Fibroblast of peridontal ligament (primary cell): ENCODE data around the gene UNC5CL.

Experiments
- DNase-seq: peaks from one replicate; pipeline ENCODE4 v3.0.0-alpha.2; 2010; ENCODE audit errors: extremely low read depth

UNC5CL gene

DNA sequence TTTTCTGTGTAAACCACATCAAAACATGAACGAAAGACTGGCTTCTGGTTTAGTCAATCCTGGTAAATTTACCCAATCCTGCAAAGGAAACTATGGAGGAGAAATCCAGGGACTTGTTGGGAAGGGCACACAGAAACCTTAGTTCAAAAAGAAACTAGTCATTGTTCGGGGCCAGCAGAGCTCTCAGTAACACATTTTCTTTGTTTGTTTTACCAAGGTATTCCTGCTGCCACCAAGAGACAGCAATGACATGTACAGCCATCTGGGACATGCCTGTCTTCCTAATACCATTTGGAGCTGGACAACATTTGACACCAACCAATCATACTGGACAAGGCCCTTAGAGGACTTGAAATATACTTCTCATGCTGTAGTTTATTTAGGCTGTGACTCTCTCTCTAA is 24.9 kb upstream of the UNC5CL start:
- no peak for DNase-seq

DNA sequence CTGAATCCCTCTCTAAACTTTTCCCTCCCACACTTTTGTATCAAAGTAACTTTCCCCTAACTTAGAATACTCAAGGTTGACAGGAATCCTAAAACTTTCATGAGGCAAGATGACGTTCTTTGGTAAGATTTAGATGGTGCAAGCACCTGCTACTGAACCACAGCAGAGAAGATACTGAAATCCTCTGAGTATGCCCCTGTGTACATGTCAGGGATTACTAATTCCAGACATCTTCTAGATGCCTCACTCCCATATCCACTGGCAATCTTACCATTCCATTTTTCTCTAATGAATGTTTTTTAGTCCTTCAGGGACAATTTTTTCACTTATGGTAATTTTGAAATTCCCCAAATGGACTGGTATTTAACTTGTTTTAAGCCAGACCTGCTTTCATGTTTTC is 23.0 kb upstream of the UNC5CL start:
- no peak for DNase-seq

DNA sequence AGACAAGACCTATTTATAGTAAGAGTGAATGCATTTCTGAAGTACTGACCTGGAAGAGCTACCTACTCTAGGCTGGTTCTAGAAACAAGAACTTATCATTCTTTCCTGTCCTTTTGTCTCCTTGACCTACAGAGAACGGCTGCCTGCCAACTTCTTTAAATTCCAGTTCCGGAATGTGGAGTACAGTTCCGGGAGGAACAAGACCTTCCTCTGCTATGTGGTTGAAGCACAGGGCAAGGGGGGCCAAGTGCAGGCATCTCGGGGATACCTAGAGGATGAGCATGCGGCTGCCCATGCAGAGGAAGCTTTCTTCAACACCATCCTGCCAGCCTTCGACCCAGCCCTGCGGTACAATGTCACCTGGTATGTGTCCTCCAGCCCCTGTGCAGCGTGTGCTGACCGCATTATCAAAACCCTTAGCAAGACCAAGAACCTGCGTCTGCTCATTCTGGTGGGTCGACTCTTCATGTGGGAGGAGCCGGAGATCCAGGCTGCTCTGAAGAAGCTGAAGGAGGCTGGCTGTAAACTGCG is 22.2 kb upstream of the UNC5CL start:
- no peak for DNase-seq

DNA sequence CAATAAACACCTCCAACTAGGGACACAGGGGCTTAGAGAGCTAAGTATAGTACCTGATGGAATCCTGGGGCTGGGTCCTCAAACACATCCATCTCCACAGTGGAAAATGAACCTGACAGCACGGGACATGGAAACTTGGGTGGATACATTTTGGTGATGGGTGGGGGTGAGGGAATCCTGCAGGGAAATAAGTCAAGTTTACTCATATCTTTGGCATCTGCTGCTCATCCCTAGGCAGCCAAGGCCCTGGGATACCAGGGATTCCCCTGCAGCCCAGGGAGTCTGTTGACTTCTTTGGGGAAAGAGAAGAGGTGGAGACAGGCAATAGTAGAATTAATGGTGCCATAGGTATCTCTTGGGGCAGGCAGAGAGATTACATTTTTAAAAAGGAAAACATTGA is 20.5 kb upstream of the UNC5CL start:
- peak; percentile 18 for DNase-seq

DNA sequence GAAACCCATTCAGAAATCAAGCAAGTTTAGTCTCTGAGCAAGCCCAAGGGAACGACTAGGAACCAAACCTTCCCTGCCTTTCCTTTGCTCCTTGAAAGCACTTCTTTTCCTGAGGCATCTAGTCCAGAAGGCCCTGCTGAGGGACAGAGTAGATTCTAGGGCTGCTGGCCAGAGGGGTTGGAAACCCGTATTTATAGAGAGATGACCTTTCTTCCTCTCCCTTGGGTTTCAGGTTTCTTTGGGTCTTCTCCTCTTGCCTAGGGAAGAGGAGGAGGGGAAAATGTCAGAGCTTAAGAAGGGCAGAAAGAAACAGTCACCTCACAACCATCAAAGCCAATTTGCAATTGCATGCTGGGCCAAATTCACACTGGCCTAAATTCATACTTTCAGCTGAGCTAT is 19.8 kb upstream of the UNC5CL start:
- no peak for DNase-seq

DNA sequence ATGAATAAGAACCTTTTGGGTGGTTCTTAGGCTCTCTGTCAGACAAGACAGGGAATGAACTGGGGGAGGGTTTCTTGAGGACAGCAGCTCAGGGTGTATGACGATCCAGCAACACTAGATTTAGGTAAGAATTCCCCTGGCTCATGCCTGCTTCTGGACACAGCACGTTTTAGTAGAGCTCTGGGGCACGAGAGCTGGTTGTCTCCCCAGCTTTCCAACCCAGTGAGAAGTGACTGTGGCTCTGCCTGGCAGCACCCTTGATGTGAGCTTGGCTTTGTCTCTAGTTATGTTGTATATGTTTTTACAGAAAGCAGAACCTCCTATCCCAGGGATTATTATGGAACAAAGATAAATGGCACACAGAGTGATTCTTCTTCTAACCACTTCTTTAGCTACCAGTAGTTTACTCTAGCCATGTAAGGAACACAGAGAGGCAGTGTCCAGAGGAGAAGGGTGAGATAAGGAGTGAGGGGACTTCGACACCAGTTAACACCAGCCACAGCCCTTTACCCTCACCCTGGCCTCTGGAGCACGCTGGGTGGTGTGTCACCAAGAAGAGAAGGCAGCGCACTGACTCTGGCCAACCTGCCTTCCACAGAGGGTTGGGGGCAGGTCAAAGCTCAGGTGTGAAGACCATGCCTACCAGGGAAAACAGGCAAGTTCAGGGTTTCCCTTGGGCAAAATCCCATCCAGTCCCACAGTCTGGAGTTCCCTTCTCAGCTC is 17.9 kb upstream of the UNC5CL start:
- no peak for DNase-seq

DNA sequence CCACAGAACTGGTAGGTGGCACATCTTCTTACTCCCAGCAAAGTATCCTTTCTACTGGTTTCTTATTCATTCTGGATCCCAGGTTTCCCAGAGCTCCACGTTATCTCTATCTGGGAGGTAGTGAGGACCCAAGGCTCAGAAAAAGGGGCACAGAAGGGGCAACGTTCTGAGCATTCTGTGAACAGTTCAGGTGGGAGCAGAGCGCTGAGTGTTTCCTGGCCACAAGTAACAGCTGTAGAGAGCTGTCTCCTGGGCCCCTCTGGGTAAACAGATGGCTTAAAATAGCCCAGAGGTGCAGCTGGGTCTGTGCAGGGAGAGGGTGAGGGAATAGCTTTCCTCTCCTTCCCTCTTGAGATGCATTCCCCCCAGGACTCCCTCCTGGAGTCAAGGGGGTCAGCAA is 16.1 kb upstream of the UNC5CL start:
- DNase-seq, result no peak

DNA sequence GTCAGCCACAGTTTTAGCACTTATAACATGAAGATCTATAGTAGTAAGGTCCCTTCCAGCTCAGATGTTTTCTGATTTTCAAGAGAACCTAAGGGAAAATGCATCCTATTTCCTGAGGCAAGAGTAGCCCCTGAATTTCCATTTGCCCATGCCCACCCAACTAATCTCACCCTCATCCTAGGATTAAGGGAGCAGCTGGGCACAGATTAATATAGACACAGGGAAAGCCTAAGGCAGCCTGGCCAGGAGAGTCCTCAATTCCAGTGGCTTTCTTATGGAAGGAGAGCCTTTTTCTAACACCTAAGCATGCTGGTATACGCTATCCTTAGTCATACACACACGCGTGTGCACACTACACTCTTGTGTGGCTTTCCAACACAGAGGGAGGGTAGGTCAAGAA is 15.5 kb upstream of the UNC5CL start:
- no peak for DNase-seq

DNA sequence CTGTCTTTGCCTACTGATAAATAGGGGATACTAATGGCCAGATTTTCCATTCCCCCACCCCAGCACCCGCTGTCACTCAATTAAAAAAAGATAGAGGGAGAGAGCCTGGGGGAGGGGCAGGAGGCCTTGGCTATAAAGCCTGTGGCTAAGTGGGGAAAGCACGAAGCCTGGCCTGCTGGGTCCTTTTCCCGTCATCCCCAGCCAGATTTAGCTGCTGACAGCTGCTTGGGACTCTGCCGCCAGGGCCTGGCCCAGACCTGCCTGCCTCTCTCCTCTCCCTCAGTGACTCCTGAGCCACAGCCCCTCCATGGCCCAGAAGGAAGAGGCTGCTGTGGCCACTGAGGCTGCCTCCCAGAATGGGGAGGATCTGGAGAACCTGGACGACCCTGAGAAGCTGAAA is 14.0 kb upstream of the UNC5CL start, which contains the start of gene APOBEC2:
Gene APOBEC2, plus strand, starts transcription at position 162 of the 400 bp plus-strand sequence. Its CDS starts 146 bp downstream, at position 308.
- DNase-seq, result no peak

DNA sequence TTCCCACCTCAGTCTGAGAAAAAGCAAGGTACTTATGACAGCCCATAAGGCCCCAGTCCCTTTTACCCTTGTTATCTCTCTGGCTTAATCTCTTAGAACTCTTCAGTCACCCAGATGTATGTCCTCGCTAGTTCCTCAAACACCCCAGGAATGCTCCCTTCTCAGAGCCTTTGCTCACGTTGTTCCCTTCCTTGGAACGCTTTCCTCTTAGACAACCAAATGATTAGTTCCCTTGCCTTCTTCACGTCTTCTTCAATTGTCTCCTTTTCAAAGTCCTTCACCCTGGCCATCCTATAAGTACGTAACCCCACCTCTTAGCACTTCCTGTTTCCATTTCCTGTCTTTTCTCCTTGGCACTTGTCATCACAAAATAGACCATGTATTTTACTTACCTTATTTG is 12.9 kb upstream of the UNC5CL start:
- no peak for DNase-seq

DNA sequence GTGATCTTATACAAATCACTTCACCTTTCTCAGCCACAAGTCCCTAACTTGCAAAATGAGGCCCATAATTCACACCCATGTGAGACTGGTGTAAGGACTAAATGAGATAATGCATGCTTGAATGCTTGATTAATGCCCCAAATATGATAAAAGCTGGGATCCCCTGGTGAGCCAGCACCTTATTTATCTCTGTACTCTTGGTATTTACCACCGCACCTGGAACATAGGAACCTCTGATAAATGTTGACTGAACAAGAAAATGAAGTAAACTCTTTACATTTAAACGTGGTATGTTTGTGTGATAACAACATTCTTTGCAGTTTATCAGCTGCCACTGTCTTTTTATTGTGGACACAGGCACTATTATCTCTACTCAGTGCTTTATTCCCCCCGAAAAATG is 11.5 kb upstream of the UNC5CL start:
- DNase-seq, result no peak

DNA sequence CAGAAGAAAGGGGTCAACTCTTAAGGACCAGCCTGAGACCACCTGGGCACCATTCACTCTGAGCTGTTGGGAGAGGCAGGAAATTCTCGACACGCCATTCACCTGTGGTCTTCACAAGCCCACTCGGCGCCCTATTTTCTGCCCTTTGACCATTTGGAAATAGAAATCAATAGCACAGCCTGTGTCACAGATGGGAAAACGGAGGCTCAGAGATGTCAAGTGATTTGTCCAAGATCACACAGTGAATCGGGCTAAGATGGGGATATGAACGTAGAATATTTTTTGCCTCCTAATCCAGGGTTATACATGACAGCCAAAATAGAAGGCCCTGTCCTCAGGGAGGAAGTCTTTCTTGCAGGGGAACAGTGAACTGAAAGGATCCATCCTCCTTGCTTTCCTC is 10.9 kb upstream of the UNC5CL start:
- no peak for DNase-seq

DNA sequence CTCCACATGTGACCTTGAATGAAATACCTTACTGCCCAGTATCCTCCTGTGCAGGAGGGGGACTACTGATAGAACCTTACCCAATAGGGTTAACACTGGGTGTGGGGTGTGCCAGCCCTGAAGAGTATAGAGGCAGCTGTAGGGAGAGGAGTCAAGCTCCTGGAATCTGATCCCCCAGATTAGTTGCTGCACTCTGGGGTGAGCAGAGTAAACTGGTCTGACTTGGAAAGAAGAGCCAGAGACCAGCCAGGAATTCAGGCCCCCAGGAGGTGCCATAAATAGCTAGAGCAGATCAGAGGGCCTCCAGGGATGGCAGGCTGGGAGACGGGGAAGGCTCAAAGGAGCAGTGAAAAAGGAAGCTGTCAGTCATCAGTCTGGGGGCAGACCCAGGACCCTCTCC is 10.5 kb upstream of the UNC5CL start:
- DNase-seq, result no peak

DNA sequence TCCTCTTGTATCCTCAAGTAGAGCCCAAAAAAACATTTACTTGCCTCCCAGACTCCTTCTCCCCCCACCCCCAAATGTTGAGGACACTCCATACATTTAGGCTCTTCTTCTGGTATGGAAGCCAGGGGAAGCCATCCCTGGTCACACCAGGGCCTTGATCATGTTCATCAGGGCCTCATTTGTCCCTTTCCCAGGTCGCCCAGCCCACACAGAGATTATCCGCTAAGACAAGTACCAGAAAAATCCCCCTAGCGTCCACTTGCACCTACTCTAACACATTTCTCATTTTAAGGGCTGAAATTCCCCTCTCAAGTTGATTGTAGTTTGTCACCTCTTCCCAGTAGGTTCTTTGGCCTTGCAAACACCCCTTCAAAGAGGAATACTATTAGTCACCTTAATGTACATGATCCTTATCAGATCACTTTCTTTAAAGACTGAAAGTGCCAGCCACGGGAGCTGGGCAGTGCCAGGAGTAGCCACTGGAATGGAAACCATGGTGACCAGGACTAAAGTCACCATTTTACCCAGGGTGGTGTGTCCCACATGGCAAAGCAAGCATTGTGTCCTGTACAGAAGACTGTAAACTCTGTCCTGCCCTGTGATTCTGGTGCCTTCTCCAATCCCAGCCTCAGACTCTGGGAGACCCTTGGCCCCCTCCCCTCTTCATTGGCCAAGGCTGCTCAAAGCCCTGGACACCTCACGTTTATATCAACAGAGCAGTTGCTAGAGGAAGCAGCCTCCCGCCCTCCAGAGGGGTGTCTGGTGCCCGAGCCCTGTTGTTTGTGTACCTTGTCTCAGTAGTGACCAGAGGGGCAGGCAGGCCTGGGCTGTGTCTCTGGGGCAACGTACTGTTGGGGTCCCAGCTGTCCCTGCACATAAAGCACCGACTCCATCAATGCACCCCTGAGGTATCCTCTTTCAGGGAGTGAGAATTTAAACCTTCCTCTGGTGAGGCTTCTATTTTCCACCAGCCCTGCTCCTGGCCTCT is 9.0 kb upstream of the UNC5CL start:
- no peak for DNase-seq

DNA sequence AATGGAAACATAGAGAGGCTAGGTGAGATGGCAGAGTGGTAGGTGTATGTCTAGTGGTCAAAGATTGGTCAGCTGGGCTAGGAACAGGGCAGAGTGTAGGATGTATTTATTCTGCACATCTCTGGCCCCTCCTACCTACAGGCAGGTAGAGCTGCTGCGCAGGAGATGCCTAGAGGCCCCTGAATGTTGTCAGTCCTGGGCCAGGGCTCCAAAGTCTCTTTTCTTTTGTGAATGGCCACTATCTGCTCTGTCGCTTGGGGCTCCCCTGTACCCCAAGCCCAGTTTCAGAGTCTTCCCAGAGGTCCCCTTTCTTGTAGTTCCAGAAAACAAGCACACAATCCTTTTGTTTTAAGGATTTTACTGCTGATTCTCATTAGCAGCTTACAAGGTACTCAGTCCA is 8.3 kb upstream of the UNC5CL start:
- no peak for DNase-seq

DNA sequence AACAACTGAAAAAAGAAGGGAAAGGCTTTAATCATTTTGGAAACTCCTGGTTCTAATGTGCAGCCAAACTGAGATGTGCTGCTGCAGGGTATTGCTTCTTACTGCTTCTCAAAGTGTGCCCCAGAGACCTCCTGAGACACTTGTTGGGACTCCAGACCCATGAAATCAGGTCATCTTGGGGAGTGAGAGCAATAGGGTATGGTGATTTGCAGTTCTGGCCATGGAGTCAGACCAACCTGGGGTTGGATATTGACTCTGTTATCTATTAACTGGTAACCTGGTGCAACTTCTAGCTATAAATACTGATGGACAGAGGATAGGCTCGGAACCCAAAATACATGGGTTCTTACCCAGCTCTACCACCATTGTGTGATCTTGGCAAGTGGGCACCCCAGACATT is 7.1 kb upstream of the UNC5CL start:
- no peak for DNase-seq

DNA sequence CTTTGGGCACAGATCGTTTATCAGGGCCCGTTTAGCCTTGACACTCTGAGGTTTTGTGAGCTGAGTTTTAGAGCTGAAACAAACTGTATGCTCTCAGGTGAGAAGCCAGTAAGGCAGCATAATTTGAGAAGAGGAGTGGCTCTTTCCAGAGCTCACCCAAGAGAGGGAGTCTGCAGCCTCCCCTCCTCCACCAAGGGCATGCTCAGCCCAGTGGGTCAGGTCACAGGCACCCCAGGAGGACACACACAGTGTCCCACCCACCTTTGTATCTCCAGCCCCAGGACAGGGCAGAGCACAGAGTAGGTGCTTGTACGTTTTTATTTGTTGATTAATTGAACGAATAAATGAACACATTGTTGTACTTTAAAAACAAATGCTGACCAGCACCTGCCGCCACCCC is 6.6 kb upstream of the UNC5CL start:
- DNase-seq, result no peak

DNA sequence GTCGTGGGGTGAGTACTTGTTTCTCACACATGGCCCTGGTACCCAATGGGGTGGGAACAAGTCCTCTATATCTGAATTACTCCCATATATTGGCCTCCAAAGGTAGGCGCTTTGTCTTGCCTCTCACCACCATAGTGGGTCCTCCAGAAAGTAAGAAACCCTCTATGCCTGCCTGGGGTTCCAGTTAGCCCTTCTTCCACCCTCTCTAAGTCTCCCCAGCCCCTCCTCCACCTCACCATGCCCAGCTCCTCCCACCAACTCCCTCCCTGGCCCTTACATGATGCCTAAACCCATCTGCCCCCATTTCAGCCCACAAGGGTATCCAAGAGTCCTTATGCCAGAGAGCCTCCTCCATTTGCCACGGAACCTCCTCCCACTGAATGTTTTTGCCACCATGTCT is 4.1 kb upstream of the UNC5CL start:
- no peak for DNase-seq

DNA sequence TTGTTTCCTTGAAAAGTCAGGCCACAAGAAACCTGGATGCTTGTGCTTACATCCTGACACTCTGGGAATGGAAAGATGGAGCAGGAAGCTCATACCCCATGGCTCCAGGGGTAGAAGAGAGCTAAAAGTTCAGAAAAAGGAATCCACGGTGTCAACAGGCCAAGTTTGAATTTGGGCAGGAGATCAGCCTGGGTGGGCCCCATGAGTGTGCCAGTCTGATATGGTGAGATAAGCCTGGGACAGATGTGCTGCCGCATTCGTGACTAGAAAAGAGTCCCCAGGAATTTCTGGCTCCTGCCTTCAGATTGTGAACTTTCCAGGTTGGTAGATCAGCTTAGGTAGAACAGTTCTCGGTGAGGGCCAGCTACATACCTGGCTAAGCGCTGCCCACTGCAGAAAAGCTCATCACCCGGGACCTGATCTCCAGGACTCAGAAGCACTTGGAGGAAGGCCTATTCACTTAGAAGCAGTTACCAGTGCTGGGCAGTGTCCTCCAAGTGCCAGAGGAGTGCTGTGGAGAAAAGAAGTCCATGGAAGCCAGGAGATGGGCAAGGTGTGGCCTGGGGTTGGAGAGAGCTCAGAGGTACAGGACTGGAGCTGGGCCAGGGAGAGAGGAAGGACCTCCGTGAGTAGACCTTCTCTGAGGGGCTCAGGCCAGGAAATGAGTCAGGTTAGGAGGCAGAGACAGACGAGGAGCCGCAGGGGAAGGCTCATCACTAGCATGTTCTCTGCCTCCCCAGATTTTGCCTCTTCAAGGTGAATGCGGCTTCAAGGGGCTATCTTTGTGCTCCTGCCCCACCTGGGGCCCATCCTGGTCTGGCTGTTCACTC is 3.4 kb upstream of the UNC5CL start, which contains the start of gene TSPO2:
Gene TSPO2, plus strand, starts transcription at position 242 of the 830 bp plus-strand sequence. Its CDS starts 519 bp downstream, at position 761.
- DNase-seq, result no peak

DNA sequence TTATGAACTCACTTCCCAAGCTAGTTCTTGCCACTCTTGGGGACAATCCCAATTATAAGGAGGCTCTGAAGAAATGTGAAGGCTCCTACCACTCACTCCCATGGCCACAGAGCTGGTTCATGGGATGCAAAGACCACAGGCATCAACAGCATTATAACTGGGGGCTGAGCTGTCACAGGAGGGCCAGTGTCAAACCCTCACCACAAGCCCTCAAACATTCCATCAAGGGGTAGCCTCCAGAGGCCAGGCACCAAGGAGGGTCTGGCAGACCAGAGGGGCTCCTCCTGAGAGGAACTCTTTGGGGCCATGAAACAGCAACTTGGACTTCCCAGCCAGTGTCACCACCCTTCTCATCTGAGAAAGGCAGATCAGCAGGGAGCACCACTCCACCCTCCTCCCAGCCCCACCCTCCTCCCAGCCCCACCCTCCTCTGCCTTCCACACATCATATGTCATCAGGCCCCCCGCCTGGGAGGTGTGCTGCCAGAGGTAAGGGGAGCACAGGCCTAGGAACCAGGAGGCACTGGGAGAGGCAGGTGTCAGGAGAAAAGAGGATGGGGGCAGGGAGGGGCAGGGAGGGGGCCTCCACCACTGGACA is 2.0 kb upstream of the UNC5CL start:
- no peak for DNase-seq
